ENCODE measurements around the gene ZBTB16.

DNA sequence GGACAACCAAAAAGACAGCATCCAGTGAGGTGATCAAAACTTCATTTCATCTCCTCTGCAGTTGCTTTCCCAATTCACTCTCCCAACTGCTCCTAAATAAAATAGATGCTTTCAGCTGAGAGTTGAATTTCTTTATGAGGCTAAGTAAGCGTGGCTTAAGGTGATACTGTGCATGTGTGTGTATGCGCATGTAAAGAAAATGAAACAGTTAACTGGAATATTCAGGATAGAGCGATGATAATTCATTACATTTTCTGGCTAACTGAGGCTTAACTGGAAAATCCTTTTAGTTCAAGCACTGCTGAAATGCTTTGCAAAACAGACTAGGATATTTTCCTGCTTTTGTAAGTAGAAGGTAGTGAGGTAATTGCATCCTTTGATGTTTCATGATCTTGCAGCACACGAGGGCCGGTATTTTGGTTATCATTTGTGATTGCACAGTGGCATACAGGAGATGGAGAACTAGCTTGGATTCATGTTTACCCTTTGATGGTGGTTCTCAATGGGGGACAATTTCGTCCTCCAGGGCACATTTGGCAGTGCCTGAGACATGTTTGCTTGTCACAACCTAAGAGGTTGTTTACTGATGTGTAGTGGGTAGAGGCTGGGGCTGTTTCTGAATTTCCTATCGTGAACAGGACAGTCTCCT, 71.2 kb downstream of the ZBTB16 start:
- TF ChIP-seq CTCF (IDR thresholded peaks at IDR 0.05; ENCODE audit: low read length) (no peak), EZH2 (optimal IDR thresholded peaks at IDR 0.05; ENCODE audit: low read depth, low read length) (no peak)

All from MM.1S (cell line).